ENCODE measurements around the gene CRACR2B.

- TF ChIP-seq MAX (IDR thresholded peaks at IDR 0.05; ENCODE audit: low read depth, low read length), result no peak
- TF ChIP-seq CREB1 (IDR thresholded peaks at IDR 0.05; ENCODE audit: low read depth), result no peak
- no peak for TF ChIP-seq USF1 (IDR thresholded peaks at IDR 0.05; ENCODE audit: borderline replicate concordance, extremely low read length, insufficient read depth, low read depth, low read length)
- TF ChIP-seq FOXM1 (IDR thresholded peaks at IDR 0.05; ENCODE audit: low read depth, low read length), result no peak
- TF ChIP-seq CTCF (IDR thresholded peaks at IDR 0.05 in 2 of 3, conservative IDR thresholded peaks at IDR 0.05 in 1 of 3; ENCODE audit: control insufficient read depth in 2 of 3, extremely low read depth in 1 of 3, insufficient read depth in 1 of 3, low read depth in 3 of 3, low read length in 3 of 3), result peak; percentile 80 to 98 (median 86)
These were observed 20.7 kb downstream of the CRACR2B start for GRCh38 chr11:848380-848931.
